NCI-H2081 treated with DMSO at 0.1 percent for 48 hours (cell line): ENCODE results near the gene KLF2.

Experiments used
- DNase-seq: peaks from one replicate; lab custom pipeline; 2025; lab: John Stamatoyannopoulos, UW

The KLF2 gene

DNA sequence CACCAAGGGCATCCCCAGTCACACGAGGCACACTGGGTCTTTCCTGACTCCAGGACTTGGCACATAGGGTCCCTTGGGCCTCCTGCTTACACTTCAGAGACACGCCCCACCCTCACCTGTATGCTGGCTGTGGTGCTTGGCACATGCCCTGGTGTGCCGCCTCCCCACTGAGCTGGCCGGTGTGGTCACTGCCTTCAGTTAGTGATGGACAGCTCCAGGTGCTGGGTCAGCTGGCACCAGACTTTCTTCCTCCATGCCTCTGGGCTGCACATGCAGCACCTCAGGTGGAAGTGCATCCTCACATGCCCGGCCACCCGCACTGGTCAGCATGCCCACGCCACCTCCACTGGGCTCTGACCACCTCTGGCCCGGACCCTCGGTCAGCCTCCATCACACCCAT is 52.9 kb downstream of the KLF2 start:
- DNase-seq, result no peak
